ENCODE measurements around the gene TPPP2. TPM values are rescaled to one million over a fixed set of nuclear protein-coding genes. Genes with fewer than 3 reads are reported as not detected.

The TPPP2 gene
- total RNA-seq, 1 donor from 2014 or later: not detected

DNA sequence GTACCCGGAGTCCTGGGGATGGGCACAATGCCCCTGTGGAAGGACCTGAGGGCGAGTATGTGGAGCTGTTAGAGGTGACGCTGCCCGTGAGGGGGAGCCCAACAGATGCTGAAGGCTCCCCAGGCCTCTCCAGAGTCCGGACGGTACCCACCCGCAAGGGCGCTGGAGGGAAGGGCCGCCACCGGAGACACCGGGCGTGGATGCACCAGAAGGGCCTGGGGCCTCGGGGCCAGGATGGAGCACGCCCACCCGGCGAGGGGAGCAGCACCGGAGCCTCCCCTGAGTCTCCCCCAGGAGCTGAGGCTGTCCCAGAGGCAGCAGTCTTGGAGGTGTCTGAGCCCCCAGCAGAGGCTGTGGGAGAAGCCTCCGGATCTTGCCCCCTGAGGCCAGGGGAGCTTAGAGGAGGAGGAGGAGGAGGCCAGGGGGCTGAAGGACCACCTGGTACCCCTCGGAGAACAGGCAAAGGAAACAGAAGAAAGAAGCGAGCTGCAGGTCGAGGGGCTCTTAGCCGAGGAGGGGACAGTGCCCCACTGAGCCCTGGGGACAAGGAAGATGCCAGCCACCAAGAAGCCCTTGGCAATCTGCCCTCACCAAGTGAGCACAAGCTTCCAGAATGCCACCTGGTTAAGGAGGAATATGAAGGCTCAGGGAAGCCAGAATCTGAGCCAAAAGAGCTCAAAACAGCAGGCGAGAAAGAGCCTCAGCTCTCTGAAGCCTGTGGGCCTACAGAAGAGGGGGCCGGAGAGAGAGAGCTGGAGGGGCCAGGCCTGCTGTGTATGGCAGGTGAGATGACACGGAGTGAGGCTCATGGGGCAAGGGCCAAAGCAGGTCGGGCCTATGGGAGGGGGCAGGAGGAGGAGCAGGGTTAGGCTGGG lies 44.6 kb downstream of the TPPP2 start:
- intact Hi-C loops (cut with micrococcal nuclease): loop anchor here (5.0 kb wide), 1 partner anchor 52 kb away; no protein-coding TSS in a partner anchor

DNA sequence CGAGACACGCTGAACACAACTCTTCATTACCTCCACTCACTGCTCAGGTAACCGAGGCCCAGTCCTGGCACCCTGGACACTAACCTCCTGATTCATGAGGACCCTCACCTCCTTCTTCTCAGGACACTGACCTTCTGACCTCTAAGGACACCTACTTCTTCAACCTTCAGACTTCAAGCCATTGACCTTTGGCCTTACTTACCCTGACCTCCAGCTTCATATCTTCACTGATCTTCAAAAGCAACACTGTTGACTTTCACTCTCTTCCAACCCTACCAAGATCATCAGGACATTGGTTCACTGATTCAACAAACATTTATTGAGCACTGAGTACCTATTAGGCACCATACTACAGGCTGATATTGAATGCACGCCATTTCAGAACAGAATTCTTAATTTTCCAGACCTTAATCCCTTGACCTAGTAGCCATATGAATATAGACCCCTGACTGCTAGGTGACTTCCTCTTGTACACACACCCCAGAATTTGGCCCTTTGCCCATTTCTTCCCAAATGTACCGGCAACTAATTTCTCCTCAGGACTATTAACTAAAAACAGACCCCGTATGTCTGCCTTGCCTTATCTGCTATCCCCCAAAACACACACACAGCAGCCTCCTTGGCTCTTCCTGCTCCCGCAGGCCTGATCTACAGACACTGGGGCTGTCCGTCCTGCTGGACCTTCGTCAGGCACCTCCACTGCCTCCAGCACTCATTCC lies 45.9 kb downstream of the TPPP2 start:
- intact Hi-C loops (cut with micrococcal nuclease): no loop called here

DNA sequence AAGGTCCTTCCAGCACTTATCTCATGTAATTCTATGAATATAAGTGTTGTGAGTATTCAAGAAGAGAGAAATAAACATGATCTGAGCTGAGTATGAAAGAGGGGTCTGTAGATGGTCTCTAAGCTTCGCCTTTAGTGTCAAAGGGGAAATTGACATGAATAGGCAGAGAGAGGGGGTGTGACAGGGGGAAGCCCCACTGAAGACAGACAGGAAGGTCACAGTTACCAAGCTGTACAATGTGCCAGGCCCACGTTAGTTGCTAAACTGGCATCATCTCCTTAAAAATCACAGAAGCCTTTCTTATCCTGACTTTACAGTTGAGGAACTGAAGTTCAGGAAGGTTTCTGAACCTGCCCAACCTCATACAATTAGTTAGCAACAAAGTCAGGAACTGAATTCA lies 47.7 kb downstream of the TPPP2 start:
- intact Hi-C loops (cut with micrococcal nuclease): no loop called here

DNA sequence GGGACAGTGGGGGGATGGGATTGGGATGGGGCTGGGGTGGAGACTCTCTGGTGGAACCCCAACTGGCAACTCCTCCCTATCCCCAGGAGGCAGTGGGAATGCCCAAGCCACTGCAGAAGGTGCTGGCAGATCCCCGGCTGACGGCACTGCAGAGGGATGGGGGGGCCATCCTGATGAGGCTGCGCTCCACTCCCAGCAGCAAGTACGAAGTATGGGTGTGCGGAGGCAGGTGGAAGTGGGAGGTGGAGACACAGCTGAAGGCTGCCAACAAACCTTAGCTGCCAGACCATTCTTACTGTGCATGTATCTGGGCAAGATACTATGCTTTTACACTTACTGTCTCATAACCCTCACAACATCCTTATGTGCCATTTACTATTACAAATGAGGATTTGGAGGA lies 48.3 kb downstream of the TPPP2 start:
- intact Hi-C loops (cut with micrococcal nuclease): no loop called here

DNA sequence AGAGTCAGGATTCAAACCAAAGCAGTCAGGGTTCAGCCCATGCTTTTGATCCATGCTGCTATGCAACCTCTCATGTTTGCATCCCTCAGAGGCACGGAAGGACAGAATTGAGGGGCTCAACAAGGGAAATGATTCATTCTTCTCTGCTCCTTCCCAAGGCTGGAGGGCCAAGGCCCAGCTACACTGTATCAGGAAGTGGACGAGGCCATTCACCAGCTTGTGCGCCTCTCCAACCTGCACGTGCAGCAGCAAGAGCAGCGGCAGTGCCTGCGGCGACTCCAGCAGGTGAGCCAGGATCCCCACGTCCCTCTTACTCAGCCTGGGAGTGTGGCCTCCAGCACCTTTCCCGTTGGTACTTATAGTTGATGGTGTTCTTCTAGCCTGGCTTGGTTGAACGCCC lies 48.7 kb downstream of the TPPP2 start:
- intact Hi-C loops (cut with micrococcal nuclease): no loop called here

GRCh38 chr14:21081521-21082142 lies 51.6 kb downstream of the TPPP2 start:
- intact Hi-C loops (cut with micrococcal nuclease): no loop called here

Other genes starting within 250 kb of the TPPP2 start
- 3.7 TPM in 2 replicates for gene RNASE6, start 248.9 kb upstream of the TPPP2 start, total RNA-seq
- gene RNASE1, start 227.4 kb upstream of the TPPP2 start, total RNA-seq: not detected in 2 replicates
- not detected in 2 replicates for gene RNASE3, start 138.8 kb upstream of the TPPP2 start, total RNA-seq
- gene RNASE2, start 74.7 kb upstream of the TPPP2 start, total RNA-seq: not detected in 2 replicates
- gene METTL17, start 40.2 kb upstream of the TPPP2 start, total RNA-seq: 90.7 and 96.3 TPM in 2 replicates
- 0.24 and 0.39 TPM in 2 replicates for gene SLC39A2, start 30.9 kb upstream of the TPPP2 start, total RNA-seq
- gene NDRG2, start 5.2 kb upstream of the TPPP2 start, total RNA-seq: 2.6 and 4.6 TPM in 2 replicates
- gene RNASE13, start 4.6 kb downstream of the TPPP2 start, total RNA-seq: not detected in 2 replicates
- gene RNASE7, start 12.1 kb downstream of the TPPP2 start, total RNA-seq: not detected in 2 replicates
- gene RNASE8, start 27.6 kb downstream of the TPPP2 start, total RNA-seq: not detected in 2 replicates
- gene ARHGEF40, start 40.1 kb downstream of the TPPP2 start, total RNA-seq: not detected in 2 replicates
- 4.9 and 6.6 TPM in 2 replicates for gene ZNF219, start 68.4 kb downstream of the TPPP2 start, total RNA-seq
- gene TMEM253, start 70.8 kb downstream of the TPPP2 start, total RNA-seq: 0.63 TPM in 1 of 2 replicates, not detected in the other
- gene OR5AU1, start 125.8 kb downstream of the TPPP2 start, total RNA-seq: not detected in 2 replicates
- gene HNRNPC, start 239.2 kb downstream of the TPPP2 start, total RNA-seq: 713 and 715 TPM in 2 replicates
- gene RPGRIP1, start 249.9 kb downstream of the TPPP2 start, total RNA-seq: not detected in 2 replicates

Data from T-helper 1 cell treated with Interleukin-12 subunit alpha and Interleukin-12 subunit beta and Interleukin-4 antibody, amounts not matched to agents 30 ng/mL and 1 ng/mL, for 36 hours (primary cell).